HG03039 (cell line): ENCODE data around the gene HTT.
"Not testable (repeated sequence)": the region's sequence is repeated elsewhere in the genome, so short reads cannot be mapped to it uniquely, and the experiment has no call there.

Source experiments
- ATAC-seq: cut with Tn5 transposase; IDR thresholded peaks from one replicate; pipeline ENCODE4 v1.9.1; 2021; ENCODE audit warnings: mild to moderate bottlenecking, moderate library complexity; ENCODE audit not compliant: unreplicated experiment

The HTT gene

DNA sequence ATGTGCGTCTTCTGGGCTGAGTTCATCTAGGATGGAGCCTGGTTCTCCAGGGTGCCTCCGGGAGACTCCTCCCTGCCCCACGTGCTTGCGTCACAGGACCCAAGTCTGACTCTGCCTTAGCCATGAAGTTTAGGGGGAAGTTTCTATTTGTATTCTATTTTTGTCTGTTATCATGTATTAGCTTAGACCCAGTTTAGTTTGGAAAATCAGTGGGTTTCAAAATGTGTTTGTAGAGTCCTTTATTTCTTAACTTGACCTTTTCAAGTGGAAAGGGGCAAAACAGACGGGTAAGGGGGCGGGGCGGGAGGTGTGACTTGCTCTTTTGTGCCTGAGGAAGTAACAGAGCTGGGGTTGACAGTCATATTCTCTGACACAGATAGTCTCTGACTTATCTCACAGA is 86.0 kb downstream of the HTT start:
- no peak for ATAC-seq

DNA sequence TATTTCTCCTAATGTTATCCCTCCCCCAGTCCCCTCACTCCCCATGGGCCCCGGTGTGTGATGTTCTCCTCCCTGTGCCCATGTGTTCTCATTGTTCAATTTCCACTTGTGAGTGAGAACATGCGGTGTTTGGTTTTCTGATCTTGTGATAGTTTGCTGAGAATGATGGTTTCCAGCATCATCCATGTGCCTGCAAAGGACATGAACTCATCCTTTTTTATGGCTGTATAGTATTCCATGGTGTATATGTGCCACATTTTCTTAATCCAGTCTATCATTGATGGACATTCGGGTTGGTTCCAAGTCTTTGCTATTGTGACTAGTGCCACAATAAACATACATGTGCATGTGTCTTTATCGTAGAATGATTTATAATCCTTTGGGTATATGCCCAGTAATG is 86.6 kb downstream of the HTT start:
- not testable (repeated sequence) for ATAC-seq

DNA sequence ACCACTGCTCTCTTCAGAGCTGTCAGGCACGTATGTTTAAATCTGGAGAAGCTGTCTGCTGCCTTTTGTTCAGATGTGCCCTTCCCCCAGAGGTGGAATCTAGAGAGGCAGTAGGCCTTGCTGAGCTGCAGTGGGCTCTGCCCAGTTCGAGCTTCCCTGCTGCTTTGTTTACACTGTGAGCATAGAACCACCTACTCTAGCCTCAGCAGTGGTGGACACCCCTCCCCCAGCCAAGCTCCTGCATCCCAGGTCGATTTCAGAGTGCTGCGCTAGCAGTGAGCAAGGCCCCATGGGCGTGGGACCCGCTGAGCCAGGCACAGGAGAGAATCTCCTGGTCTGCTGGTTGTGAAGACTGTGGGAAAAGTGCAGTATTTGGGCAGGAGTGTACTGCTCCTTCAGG is 92.0 kb downstream of the HTT start:
- not testable (repeated sequence) for ATAC-seq

DNA sequence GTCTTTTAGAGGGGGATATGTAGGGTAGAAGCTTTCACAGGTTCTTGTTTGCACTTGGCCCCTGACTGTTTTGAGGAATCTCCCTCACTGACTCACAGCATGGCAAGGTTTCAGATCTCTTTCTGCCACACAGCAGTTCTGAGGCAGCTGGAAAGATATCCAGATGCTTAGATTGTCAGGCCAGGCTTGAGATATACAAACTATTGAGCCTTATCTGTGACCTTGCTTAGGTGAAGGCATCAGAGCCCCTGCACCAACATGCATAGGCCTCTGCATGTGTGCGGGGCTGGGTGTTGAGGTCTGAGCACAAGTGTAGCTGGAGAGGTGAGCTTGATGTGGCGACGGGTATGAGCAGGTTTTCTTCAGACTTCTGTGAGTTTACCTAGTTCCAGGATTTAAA is 93.5 kb downstream of the HTT start:
- ATAC-seq, result no peak

- ATAC-seq, result no peak
Observed at GRCh38 chr4:3174371-3175338, 100.2 kb downstream of the HTT start.

DNA sequence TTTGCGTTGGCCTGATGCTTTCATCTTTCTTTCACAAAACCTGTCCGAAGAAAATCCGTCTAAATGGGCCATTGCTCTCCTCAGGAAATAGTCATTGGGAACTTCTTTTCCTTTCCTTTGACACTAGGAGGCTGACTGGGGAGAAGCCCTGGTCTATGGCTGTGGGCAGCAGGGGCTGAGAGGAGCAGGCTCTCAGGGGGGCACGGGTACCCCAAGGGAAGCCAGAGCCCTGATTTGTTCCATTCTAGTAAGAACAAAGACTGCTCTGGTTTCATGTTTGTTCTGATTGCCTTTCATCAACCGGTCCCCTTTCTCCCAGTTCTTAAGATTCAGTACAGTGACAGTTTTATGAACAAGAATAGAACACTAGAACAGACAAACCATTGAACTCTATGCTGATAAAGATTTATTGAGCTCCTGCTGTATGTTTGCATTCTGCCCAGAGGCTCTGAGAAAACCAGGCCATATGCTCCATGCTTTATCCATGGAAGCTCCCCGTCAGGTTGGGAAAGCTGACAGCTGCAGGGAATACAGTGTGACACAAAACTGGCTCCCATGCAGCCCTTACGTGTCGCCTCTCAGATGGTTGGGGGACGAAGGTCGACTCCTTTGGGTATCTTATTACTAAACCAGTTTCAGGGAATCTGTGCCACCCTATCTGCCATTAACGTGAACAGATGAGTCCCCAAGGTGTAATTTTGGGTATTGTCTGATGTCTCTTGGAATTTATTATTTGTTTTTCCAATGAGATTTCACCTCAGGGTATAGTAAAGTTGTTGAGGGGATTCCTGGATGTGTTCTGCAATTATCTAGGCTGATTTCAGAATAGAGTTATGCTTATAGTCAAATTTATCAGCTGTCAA is 102.1 kb downstream of the HTT start:
- ATAC-seq, result no peak

DNA sequence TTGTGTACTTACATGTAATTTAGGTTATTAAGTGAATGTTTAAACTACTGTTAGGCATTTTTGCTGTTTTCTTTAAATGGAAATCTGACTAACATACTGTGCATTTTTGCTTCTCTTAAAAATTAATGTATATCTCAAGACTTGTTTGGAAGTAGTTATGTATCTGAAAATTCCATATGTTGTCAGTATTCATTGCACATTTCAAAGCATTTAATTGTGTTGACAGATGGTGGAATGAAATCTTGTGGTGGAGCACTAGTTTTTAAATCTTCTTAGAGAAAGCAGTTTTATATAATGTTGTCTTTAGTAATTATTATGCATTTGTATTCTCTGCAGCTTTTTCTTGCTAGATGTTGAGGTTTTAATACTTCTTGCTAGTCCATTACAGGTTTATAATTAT is 102.9 kb downstream of the HTT start:
- no peak for ATAC-seq

- ATAC-seq, result no peak
Observed at GRCh38 chr4:3177905-3178304, 103.4 kb downstream of the HTT start.

- no peak for ATAC-seq
Observed at GRCh38 chr4:3178351-3178750, 103.9 kb downstream of the HTT start.

DNA sequence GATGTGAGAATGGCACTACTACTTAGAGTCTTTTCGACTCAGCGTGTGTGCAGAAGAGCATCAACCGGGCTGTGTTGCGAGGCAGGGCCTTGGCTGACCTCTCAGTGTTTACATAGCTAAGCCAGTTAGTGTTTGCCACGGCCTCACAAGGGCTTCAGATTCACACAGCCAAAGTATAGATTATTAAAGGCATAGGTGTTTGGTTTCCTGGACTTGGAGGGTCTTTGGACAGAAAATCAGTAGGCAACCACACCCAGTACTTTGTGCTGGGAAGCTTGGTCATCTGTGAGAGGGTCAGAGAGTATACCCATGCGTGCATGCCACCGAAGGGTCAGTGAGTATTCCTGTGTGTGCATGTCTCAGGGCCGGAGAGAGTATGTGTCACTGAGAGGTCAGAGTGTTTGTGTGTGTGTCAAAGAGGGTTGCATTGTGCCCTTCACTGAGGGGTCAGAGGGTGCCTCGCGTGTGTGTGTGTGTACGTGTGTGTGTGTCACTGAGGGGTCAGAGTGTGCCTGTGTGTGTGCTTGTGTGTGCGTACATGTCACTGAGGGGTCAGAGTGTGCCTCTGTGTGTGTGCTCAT is 104.7 kb downstream of the HTT start:
- no peak for ATAC-seq

GRCh38 chr4:3183008-3183407 is 108.5 kb downstream of the HTT start:
- ATAC-seq, result no peak

GRCh38 chr4:3184725-3185124 is 110.2 kb downstream of the HTT start:
- no peak for ATAC-seq

DNA sequence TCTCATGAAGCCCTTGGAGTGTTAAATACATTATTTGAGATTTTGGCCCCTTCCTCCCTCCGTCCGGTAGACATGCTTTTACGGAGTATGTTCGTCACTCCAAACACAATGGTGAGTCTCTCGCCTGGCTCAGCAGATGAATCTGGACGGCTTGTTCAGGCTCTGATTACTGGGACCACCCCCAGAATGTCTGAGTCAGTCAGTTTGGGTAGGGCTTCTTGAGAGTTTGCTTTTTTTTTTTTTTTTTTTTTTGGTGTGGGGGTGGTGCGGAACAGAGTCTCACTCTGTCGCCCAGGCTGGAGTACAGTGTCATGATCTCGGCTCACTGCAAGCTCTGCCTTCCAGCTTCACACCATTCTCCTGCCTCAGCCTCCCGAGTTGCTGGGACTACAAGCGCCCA is 112.1 kb downstream of the HTT start:
- ATAC-seq, result no peak

DNA sequence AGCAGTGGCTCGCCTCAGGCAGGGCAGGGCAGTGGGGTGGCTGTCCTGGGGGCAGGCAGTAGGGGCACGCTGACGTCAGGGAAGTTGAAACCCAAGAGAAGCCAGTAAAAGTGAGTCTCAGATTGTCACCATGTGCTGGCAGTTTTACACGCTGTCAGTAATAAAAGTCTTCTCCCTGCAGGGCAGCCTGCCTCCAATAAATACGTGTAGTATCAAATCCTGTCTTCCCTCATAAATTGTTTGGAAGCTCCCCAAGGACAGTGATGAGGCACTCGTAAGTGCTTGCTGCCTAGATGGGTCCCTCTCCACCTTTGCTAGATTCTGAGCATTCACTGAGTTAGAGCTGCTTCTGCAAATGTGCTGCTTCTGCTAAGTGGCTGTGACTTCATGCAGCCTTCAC is 113.6 kb downstream of the HTT start:
- ATAC-seq, result no peak

DNA sequence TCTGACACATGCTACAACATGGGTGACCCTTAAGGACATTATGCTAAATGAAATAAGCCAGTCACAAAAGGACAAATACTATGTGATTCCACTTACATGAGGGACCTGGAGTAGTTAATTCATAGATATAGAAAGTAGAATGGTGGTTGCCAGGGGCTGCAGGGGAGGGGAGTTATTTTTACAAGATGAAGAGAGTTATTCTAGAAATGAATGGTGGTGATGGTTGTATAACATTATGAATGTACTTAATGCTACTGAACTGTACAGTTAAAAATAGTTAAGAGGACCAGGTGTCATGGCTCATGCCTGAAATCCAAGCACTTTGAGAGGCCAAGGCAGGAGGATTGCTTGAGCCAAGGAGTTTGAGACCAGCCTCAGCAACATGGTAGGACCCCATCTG is 115.0 kb downstream of the HTT start:
- no peak for ATAC-seq

- ATAC-seq, result no peak
Observed at GRCh38 chr4:3190549-3190948, 116.1 kb downstream of the HTT start.

- no peak for ATAC-seq
Observed at GRCh38 chr4:3192188-3192587, 117.7 kb downstream of the HTT start.

GRCh38 chr4:3192827-3193226 is 118.3 kb downstream of the HTT start:
- ATAC-seq, result no peak

DNA sequence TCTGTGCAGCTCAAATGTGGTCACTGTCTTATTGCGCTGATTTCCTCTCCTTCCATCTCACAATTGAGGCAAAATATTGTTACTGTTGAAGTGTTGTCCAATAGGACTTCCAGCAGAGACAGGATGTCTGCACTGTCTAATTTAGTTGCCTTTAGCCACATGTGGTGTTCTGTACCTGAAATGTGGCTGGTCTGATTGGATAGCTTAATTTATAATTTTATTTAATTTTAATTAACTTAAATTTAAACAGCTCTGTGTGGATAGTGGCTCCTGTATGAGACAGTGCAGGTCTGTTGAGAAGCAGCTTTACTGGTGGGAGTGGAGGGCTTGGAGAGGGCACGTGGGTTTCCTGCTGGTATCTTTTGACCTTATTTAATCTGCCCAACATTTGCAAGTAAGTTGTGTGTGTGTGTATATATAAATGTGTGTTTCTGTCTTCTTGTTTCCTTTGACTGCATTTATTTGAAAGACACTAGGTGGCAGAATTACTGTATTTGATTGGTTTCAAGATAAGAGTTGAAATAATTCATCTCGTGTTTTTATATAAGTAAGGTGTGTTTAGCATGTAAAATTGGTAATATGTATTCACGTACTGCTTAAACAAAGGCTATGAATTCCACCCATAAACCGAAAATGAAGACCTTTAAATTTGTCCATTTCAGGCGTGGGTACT is 119.2 kb downstream of the HTT start:
- no peak for ATAC-seq

- ATAC-seq, result no peak
Observed at GRCh38 chr4:3196670-3197359, 122.3 kb downstream of the HTT start.
